ENCODE data around the gene BCDIN3D. TPM values are rescaled to one million over a fixed set of nuclear protein-coding genes. Genes with fewer than 3 reads are reported as not detected.

The BCDIN3D gene
- total RNA-seq, 4 donors from 2014 or later = 3.2 to 7.4 (median 6.3) TPM

- H3K4me3 ChIP-seq (ENCODE audit: low read depth, poor library complexity, severe bottlenecking) = no peak overlapping the region
- TF ChIP-seq POLR2A (IDR thresholded peaks at IDR 0.05) (no peak), CTCF (IDR thresholded peaks at IDR 0.05) (no peak)
- intact Hi-C loops (cut with DNase I; ENCODE audit: low total_unique reads) = no loop called here
- WGBS, 2 donors = 75 to 83% methylated on average over 16 to 17 of the region's 17 CpGs
- DNase-seq (ENCODE audit: low spot score in 2 of 2) = no peak
Measured at GRCh38 chr12:49801141-49802063, 41.5 kb downstream of the BCDIN3D start.

- no peak overlapping the region for H3K4me3 ChIP-seq (ENCODE audit: low read depth, poor library complexity, severe bottlenecking)
- TF ChIP-seq CTCF (IDR thresholded peaks at IDR 0.05) (no peak), POLR2A (IDR thresholded peaks at IDR 0.05) (no peak)
- WGBS, 2 donors = 55 to 57% methylated on average over 11 of the region's 11 CpGs
- intact Hi-C loops (cut with DNase I; ENCODE audit: low total_unique reads) = no loop called here
- DNase-seq (ENCODE audit: low spot score in 2 of 2) = no peak
Measured at GRCh38 chr12:49800421-49801140, 42.3 kb downstream of the BCDIN3D start.

GRCh38 chr12:49798934-49799333, 44.0 kb downstream of the BCDIN3D start:
- DNase-seq (ENCODE audit: low spot score in 2 of 2) = no peak
- intact Hi-C loops (cut with DNase I; ENCODE audit: low total_unique reads) = no loop called here
- H3K4me3 ChIP-seq (ENCODE audit: low read depth, poor library complexity, severe bottlenecking) = no peak overlapping the region
- WGBS, 2 donors = 89 to 91% methylated on average over 2 of the region's 2 CpGs
- TF ChIP-seq POLR2A (IDR thresholded peaks at IDR 0.05) = no peak
- no peak for TF ChIP-seq CTCF (IDR thresholded peaks at IDR 0.05)

GRCh38 chr12:49798248-49798647, 44.7 kb downstream of the BCDIN3D start:
- no peak for DNase-seq (ENCODE audit: low spot score in 2 of 2)
- WGBS, 2 donors = 80 to 83% methylated on average over 7 of the region's 7 CpGs

GRCh38 chr12:49797449-49797776, 45.5 kb downstream of the BCDIN3D start:
- intact Hi-C loops (cut with DNase I; ENCODE audit: low total_unique reads) = no loop called here
- DNase-seq (ENCODE audit: low spot score in 2 of 2) = no peak
- TF ChIP-seq CTCF (IDR thresholded peaks at IDR 0.05) = no peak
- TF ChIP-seq POLR2A (IDR thresholded peaks at IDR 0.05) = no peak
- WGBS, 2 donors = 80 to 97% methylated on average over 2 of the region's 2 CpGs
- H3K4me3 ChIP-seq (ENCODE audit: low read depth, poor library complexity, severe bottlenecking) = no peak overlapping the region

More at GRCh38 chr12:49798248-49798647, 44.7 kb downstream of the BCDIN3D start:
- no peak for TF ChIP-seq CTCF (IDR thresholded peaks at IDR 0.05)
- intact Hi-C loops (cut with DNase I; ENCODE audit: low total_unique reads) = no loop called here
- H3K4me3 ChIP-seq (ENCODE audit: low read depth, poor library complexity, severe bottlenecking) = no peak overlapping the region
